Caco-2 (cell line): ENCODE results near the gene NDUFS4. TPM values are rescaled to one million over a fixed set of nuclear protein-coding genes. Genes with fewer than 3 reads are reported as not detected.

Experiments used
- BruUV-seq: library from RNA; stranded (reverse); fragments of 400-500 nt; replicated peaks from 2 replicates; lab custom pipeline; 2021; lab: Mats Ljungman, UMichigan
- CTCF ChIA-PET: fragments of 300-600 bp; sonication (Branson Sonifier 250); formaldehyde crosslinking; loops from one replicate; lab custom pipeline; 2022; ENCODE audit warnings: antibody characterized with exemption; lab: Charles Lee
- POLR2A ChIA-PET: fragments of 300-600 bp; sonication (Branson Sonifier 250); formaldehyde crosslinking; loops from one replicate; lab custom pipeline; 2022; ENCODE audit warnings: antibody characterized with exemption; lab: Charles Lee
- DNase-seq, 2 experiments: peaks; one replicate each; pipeline versions ENCODE4 v3.0.0 to v3.0.0-alpha.2; 2020 to 2022
- H3K27me3 ChIP-seq: replicated peaks from 2 replicates; pipeline ENCODE4 v1.6.0; 2011; ENCODE audit warnings: low read length; ENCODE audit not compliant: control insufficient read depth, insufficient read depth
- H3K36me3 ChIP-seq: 2 replicates; pipeline ENCODE4 v1.5.1; 2011; ENCODE audit warnings: low read length; ENCODE audit not compliant: control insufficient read depth, insufficient read depth
- H3K4me1 ChIP-seq: fragments of 250-450 bp; sonication (Bioruptor Pico); 2 replicates; pipeline ENCODE4 v1.5.1; 2020; ENCODE audit warnings: mild to moderate bottlenecking
- H3K4me3 ChIP-seq: 2 replicates; pipeline ENCODE4 v1.5.1; 2011; ENCODE audit warnings: low read depth, mild to moderate bottlenecking, control low read depth, low read length
- H3K9me3 ChIP-seq: fragments of 250-450 bp; sonication (Bioruptor Pico); 2 replicates; pipeline ENCODE4 v1.5.1; 2020; ENCODE audit warnings: mild to moderate bottlenecking, moderate library complexity
- H3K27ac Mint-ChIP-seq: one replicate; pipeline ENCODE4 v1.8.0; 2022; ENCODE audit warnings: mixed read lengths; ENCODE audit not compliant: unreplicated experiment
- H3K27me3 Mint-ChIP-seq: one replicate; pipeline ENCODE4 v1.8.0; 2022; ENCODE audit warnings: mixed read lengths; ENCODE audit not compliant: insufficient read depth, unreplicated experiment
- H3K36me3 Mint-ChIP-seq: one replicate; pipeline ENCODE4 v1.8.0; 2022; ENCODE audit warnings: mild to moderate bottlenecking, mixed read lengths; ENCODE audit not compliant: insufficient read depth, unreplicated experiment
- H3K4me1 Mint-ChIP-seq: one replicate; pipeline ENCODE4 v1.8.0; 2022; ENCODE audit warnings: low read depth, mixed read lengths; ENCODE audit not compliant: unreplicated experiment
- H3K4me3 Mint-ChIP-seq: one replicate; pipeline ENCODE4 v1.8.0; 2022; ENCODE audit warnings: mild to moderate bottlenecking, moderate library complexity, mixed read lengths; ENCODE audit not compliant: unreplicated experiment
- H3K9me3 Mint-ChIP-seq: one replicate; pipeline ENCODE4 v1.8.0; 2022; ENCODE audit warnings: mixed read lengths; ENCODE audit not compliant: unreplicated experiment
- CTCF ChIP-seq, 2 experiments: fragments of 200-600 bp in 1 of 2; IDR thresholded peaks; 1 replicate in 1 of 2; 2 replicates in 1 of 2; pipeline versions ENCODE4 v1.5.1 to v1.8.0; 2011 to 2022; ENCODE audit warnings: antibody characterized with exemption in 1 of 2, control low read depth in 1 of 2, inconsistent platforms in 1 of 2, low read depth in 1 of 2, low read length in 1 of 2, mild to moderate bottlenecking in 1 of 2, moderate library complexity in 1 of 2; ENCODE audit not compliant: insufficient read depth in 1 of 2, severe bottlenecking in 1 of 2, unreplicated experiment in 1 of 2
- intact Hi-C: fragments of 100-400 bp; cut with micrococcal nuclease; formaldehyde crosslinking; loops from one replicate; pipeline ENCODE4 v1.10.0; 2022; ENCODE audit not compliant: unreplicated experiment
- total RNA-seq: library from RNA; stranded (reverse); gene quantifications from 2 replicates; pipeline ENCODE4 v1.2.3, GENCODE V29; 2022

Gene NDUFS4
- total RNA-seq, 1 experiment from 2014 or later = 103 TPM

GRCh38 chr5:53726121-53726520, 165.7 kb downstream of the NDUFS4 start:
- Mint-ChIP-seq H3K9me3 (no peaks in the 10 kb centered on the region), H3K36me3 (no peaks in the 10 kb centered on the region), H3K27me3 (no peaks in the 10 kb centered on the region), H3K4me1 (no peaks in the 10 kb centered on the region), H3K27ac (no peak overlapping the region), H3K4me3 (no peak overlapping the region)
- H3K27me3 ChIP-seq = no peaks in the 10 kb centered on the region; the same call in 1 of the 2 replicates
- no peaks in the 10 kb centered on the region for H3K36me3 ChIP-seq
- no peak for DNase-seq
- CTCF ChIA-PET = no interaction called here
- H3K4me1 ChIP-seq = no peaks in the 10 kb centered on the region
- intact Hi-C loops = no loop called here
- TF ChIP-seq CTCF (IDR thresholded peaks at IDR 0.05; ENCODE audit: insufficient read depth in 1 of 2, low read depth in 1 of 2, low read length in 1 of 2, severe bottlenecking in 1 of 2, unreplicated experiment in 1 of 2) = no peak
- no TSS peak for BruUV-seq
- POLR2A ChIA-PET = no interaction called here
- no peaks in the 10 kb centered on the region for H3K9me3 ChIP-seq
- no peak overlapping the region for H3K4me3 ChIP-seq

GRCh38 chr5:53730943-53731342, 170.5 kb downstream of the NDUFS4 start:
- Mint-ChIP-seq H3K4me3 (no peak overlapping the region), H3K4me1 (no peaks in the 10 kb centered on the region), H3K36me3 (no peaks in the 10 kb centered on the region), H3K9me3 (no peaks in the 10 kb centered on the region), H3K27me3 (no peaks in the 10 kb centered on the region), H3K27ac (no peak overlapping the region)
- Histone ChIP-seq H3K4me1 (no peaks in the 10 kb centered on the region), H3K9me3 (no peaks in the 10 kb centered on the region), H3K27me3 (no peaks in the 10 kb centered on the region; the same call in 1 of the 2 replicates), H3K36me3 (no peaks in the 10 kb centered on the region), H3K4me3 (no peak overlapping the region)
- intact Hi-C loops = loop anchor here (5.0 to 10.0 kb wide), 2 partner anchors 254 to 334 kb away; no protein-coding TSS in a partner anchor
- ChIA-PET POLR2A (no interaction called here), CTCF (no interaction called here)
- no peak for TF ChIP-seq CTCF (IDR thresholded peaks at IDR 0.05; ENCODE audit: insufficient read depth in 1 of 2, low read depth in 1 of 2, low read length in 1 of 2, severe bottlenecking in 1 of 2, unreplicated experiment in 1 of 2)
- no TSS peak for BruUV-seq
- DNase-seq = no peak

Other genes starting within 250 kb of the NDUFS4 start
- gene FST, start 80.0 kb upstream of the NDUFS4 start, total RNA-seq = 0.45 and 0.77 TPM in 2 replicates